ENCODE results near the gene IL25.

IL25 gene

DNA sequence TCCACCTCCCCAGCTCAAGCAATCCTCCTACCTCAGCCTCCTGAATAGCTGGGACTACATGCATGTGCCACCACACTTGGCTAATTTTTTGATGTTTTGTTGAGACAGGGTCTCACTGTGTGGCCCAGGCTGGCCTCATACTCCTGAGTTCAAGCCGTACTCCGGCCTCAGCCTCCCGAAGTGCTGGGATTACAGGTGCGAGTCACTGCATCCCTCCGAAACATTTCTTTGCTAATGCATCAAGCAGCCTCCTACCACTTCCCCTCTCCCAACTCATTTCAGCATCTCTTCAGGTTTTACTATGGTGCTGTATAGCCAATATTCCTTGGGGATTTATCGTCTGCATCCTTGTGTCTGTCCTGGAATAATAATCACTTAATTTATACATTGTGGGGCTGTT lies 17.6 kb upstream of the IL25 start:
- DNase-seq = no peak

DNA sequence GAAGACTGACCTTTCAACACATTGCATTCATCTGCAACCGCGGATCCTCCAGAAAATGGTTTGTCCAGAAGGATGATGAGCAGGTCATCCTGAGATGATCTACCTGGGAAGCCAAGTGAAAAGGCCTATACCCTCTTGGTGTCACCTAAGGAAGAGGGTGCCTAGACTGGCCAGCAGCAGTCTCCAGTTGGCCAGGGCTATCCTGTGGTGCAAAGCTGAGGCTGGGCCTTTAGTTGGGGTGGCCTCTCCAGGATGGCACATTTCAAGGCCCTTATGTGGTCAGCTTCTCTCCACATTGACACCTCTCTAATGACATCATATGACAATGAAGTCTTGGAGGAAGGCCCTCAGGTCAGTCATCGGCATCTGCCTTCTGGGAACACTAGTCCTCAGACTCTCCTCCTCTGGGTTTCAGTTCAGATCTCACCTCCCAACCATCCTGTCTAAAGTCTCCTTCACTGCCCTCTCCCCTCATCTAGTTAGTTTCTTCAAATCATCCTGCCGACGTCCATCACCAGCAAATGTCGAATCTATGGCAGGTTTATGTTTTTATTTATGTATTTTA lies 16.7 kb upstream of the IL25 start:
- DNase-seq = no peak

DNA sequence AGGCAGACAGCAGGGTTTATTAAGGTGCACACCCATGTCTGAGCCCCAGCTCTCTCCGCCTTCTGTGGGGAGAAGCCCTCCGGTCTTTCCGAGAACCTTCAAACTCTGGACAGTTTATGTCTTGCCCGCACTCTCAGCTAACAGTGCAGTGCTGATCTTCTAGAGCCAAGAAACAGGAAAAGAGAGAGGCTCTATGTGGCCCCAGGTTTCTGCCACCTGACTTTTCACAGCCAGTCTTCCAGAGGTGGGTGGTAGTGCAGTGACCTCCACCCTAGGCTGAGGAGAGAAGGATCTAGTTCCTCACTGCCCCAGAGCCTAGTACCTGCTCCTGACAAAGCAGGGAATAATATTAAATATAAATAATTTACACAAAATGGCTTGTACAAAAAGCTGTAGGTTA lies 15.9 kb upstream of the IL25 start:
- DNase-seq = no peak

DNA sequence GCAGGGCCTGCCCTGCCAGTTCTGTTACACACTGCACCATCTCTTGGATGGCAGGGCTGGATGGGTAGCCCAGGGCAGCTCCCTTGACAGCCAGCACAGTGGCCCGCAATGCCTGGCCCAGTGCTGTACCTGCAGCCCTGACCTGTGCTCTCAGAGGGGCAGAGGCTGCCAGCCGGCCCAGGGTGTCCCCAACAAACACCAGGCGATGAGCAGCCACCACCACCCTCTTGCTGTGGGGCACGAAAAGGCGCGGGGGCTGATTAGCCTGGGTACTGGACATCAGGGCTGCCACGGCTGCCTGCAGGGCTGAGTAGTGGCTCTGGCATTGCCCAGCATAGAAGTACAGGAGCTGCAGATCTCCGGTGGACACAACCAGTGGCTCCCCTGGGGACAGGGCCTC lies 15.3 kb upstream of the IL25 start:
- DNase-seq = no peak

DNA sequence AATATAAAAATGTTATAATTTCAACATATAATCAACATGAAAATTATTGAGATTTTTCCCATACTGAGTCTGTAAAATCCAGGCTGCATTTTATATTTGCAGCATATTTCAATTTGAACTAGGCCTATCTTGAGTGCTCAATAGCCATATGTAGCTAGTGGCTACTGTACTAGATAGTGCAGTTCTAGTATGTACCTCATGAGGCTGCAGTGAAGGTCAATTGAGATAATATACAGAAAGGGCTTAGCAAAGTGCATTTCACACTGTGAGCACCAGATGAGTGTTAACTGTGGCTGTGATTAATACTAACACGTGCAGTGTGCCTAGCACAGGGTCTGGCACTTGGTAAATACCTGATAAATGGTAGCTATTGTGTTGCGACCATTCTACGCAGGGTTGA lies 14.6 kb upstream of the IL25 start:
- no peak for DNase-seq

DNA sequence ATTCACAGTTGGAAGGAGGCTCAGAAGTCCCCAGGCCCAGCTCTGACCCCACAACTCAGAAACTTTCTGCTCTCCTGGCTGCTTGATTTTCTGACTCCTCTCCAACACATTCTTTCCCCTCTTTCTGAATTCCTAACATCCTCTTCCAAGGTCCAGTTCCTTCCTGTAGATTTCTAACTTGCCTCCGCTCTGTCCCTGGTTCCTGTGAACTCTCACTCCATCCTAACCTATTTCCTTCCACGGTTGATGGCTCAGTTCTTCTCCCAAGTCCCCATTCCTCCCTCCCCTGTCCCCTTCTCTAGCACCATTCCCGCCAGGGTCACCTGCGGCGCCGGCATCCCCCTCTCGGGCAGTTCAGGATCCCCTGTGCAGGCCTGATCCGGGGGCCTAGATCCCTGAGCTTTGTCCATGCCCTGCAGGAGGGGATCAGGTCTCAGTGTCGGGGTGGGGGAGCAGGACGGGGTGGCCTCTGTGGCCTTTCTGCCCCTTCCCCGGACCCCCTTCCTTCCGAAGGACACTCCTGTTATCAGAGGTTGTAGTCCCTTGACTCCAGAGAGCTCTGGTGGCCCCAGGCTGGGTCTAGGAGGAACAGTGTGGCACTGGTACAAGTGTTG lies 13.9 kb upstream of the IL25 start:
- DNase-seq = no peak

DNA sequence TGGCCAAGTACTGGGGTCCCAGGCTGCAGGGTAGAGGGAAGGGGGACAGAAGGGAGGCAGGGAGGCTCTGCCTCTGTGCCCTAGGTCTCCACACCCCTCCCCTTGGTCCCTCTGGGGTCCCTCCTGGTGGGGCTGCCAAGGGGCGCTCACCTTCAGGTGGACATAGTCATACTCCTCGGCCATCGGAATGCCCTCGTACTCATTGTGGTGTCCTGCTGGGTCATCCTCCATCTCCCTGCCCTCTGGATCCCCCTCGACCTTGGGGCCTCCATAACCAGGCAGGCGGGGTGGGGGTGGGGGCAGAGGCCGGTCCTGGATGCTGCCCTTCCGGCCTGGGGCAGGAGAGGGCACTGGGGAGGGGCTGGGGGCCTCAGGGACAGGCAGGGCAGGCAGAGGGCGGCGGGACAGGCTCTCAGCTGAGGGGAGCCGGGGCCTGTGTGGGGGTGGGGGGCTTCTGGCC lies 13.4 kb upstream of the IL25 start:
- DNase-seq = no peak

DNA sequence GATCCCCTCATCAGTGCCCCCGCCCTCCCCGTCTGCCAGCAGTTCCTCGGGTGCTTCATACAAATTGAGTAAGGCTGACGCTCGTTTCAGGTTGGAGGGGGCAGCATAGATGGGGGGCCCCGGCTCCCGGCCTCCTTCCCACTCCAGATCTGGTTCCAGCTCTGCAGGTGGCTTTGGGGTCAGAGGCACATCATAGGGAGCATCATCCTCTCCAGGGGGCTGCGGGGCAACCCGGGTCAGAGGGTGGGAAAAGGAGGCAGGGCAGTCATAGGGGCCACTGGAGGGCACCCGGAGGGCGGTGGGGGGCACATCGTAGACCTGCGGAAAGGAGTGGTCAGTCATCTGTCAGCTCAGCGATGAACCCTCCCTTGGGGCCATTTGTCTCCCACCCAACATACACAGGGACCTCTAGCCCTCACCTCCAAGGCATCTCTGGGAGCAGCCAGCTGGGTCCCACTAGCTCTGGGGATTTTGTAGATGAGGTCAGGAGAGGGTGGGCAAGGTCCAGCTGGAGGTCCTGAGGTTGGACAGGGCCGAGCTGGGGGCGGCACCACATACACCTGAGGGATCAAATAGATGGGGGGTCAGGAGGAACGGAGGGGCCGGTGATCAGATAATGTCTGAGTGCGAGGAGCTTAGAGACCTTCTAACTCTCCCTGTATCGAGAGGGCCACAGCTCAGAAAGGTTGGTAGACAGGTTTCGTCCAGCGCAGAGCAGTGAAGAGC lies 12.7 kb upstream of the IL25 start:
- DNase-seq = no peak

DNA sequence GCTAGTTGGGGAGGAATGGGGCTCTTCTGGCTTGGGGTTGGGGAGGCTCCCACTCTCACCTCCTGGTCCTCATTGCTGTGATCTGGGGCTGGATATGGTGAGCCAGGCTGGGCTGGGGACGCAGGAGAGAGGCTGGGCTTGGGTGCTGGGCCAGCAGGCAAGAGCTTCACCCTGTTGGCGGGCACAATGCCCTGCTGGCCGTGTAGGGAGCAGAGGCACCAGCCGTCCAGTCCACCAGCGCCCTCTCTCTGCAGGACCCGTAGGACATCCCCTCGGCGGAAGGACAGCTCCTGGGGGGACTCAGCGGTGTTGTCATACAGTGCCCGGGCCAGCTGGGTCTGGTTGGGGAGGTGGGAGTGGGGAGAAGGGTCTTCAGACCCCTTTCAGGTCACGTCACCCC lies 12.1 kb upstream of the IL25 start:
- DNase-seq = no peak

DNA sequence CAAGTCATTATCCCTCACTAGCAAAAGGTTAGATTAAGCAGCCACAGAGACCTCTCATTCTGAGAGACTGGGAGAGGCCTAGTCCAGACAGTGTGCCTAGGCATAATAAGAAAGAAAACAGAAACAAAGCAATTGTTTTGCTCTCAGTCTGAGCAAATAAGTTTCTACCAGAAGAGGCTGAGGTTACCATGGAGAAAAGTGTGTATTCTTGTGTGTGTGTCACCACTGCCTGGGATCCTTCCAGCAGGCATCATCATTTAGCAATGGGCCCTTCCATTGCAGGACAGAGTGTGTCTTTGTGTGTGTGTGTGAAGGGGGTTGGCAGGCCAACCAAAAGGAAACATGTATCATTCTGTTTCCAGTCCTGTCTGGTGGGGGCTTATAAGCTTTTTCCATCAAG lies 11.3 kb upstream of the IL25 start:
- DNase-seq = no peak

DNA sequence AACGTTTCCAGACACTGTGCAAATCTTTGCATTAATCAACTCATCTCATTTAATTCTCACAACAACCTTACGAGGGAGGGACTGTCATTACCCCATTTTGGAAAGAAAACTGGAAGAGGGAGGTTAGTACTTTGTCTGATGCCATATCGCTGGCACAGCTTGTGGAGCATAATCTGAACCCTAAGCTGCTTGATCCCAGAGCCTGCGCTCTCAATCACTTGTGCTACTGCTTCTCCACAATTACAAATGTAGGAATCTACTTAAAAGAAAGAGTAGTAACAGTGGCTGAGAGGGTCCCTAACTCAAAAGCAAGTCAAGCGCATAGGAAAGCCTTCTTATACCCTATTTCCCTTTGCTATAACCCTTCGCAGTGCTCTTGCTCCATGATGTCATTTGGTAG lies 10.8 kb upstream of the IL25 start:
- no peak for DNase-seq

DNA sequence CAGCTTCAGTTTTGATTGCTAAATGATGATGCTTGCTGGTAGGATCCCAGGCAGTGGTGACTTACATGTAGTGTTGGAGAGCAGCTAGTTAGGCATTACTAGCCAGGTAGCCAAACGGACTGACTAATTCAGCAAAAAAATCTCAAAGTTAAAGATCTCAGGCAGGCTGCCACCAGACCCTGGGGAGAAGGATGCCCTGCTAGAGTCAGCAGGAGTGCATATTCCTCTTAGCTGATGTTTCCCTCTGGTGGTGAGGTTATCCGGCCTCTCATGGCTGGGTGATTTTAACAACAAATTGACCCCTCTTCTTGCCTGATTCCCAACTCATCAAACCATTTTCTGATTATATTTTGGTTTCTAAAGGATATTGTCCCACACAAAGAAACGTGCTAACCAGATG lies 10.4 kb upstream of the IL25 start:
- no peak for DNase-seq

DNA sequence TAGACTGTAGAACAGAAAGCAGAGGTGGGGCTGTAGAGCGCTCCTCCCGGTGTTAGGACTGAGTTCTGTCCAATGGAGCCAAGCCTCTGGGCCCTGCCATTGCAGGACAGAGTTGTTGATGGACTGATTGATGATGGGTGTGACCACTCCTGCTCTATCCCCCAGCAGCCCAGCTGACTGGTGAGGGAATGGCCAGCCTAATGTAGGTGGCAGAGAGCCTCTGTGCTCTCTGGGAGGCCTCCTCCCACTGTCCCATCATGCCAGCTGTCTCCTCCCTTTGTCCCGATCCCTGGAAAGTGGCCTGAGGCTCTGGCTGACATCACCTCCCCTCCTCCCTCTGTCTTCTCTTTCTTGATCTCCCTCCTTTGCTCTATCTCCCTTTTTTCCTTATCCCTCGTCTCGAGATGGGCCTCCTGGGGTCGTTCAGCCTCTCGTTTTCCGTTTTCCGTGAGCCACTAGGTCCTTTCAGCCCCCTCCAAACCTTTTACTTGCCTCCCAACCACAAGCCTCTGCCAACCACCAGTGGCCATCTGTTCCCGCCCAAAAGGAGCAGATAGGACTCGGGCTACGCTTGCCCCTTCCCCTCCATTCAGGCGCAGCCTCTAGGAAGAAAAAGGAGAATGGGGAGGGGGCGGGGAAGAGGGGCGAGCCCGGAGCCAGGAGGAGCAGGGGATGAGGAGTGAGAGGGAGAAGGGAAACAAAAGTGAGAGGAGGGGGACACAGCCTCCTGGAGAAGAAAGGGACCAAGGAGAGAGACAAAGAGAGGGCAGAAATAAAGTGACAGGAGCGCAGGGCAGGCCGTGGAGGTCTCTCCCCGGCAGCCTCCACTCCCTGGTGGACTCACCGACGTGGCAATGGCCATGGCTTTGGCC lies 8.2 kb upstream of the IL25 start:
- DNase-seq = no peak

DNA sequence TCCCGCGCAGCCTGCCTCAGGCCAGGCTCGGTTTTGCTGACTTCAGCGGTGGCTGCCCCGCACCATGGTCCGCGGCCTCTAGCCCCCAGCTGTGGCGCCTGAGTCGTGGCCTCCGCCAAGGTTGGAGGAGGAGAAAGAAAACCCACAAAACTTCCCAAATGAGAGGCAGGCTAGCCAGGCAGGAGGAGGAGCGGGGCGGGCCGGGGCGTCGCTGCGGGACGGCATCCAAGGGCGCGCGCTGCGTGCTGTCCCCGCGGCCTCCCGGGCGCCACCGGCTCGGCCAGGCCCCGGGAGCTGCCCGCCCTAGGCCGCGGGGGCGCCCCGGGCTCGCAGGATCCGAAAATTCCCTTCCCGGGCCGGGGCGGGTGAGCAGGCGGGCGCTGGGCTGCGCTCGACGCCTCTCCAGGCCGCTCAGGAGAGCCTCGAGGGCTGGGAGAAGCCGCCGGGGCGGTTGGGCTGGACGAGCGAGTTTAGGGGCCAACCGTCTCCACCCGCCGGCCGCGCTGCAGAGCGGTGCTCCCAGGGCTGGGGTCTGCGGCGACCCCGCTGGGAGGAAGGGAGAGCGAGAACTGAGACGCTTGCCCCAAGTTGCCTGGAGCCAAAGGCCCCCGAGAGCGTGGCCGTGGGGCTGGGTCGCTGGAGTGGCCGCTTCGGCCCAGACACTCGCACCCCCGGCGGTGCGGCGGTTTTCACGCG lies 7.4 kb upstream of the IL25 start, which contains the start of gene EFS:
Gene EFS, minus strand, starts transcription at position 137 of the 696 bp plus-strand sequence. CDS start 147 bp downstream, outside the sequence.
- DNase-seq = no peak

DNA sequence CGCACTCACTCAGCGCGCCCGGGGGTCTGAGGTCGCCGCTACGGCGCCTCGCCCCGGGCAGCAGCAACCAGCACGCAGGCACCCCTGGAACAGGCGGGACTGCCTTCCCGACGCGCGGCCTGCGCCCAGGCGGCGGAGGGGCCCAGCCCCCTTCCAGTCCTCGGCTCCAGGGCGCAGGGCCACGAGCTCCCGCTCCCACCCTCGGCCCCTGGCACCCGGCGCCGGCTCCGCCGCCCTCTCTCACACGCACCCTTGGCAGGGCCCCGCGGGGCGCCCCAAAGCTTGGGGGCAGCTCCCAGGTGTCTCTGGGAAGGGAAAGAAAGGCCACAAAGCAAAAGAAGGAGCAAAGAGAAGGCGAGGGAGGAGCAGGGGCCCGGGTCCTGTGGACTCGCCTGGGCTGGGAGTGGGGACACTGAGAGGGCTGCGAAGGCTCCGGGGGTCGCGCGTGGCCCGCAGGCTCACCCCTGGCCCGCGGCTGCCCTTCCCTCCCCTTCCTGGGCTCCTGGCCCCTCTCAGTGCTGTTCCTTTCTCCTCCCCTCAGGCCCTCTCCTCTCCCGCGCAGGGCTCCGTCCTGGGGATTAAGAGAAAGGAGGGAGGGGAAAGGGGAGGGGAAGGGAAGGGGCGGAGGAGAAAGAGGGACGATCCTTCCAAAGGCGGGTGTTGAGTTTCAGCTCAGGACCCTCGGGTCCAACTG lies 6.7 kb upstream of the IL25 start:
- no peak for DNase-seq

DNA sequence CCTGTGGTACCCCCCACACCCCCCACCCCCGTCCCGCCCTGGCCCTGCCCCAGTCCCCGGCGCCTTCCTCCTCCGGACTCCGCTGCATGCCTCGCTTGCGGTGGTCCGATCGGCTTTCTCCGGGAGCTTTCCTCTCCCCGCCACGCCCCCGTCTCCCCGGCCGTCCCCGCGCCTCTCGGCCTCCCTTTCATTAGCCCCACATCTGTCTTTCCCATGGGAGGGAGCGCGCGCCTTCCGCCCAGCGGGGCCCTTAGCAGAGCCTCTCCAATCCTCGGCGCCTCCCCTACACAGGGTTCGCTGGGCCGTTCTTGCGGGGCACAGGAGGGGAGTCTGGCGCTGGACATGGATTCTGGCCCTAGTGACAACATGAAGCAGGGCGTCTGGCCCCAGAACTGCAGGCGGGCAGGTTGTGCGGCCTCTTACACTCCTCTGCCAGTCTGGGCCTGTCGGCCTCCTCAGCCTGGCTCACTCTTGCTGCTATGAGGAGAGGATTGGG lies 6.1 kb upstream of the IL25 start:
- no peak for DNase-seq

DNA sequence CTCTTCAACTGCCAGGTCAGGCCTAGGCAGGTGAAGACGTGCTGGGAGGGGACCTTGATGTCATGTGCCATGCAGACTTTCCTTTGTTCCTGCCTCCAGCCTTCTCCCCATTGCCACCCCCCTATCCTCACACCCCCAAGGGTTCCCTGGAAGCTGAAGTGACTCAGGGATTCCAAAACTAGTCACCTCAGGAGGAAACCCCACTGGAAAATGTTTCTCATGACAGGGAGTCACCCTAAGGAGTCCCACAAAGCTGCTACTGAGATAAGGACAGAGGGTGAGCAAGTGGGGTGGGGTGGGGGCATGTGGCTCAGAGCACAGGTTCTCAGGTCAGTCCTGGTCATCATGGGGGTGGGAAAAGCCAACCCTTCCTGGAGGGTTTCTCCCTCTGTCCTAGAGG lies 2.4 kb upstream of the IL25 start:
- DNase-seq = no peak

DNA sequence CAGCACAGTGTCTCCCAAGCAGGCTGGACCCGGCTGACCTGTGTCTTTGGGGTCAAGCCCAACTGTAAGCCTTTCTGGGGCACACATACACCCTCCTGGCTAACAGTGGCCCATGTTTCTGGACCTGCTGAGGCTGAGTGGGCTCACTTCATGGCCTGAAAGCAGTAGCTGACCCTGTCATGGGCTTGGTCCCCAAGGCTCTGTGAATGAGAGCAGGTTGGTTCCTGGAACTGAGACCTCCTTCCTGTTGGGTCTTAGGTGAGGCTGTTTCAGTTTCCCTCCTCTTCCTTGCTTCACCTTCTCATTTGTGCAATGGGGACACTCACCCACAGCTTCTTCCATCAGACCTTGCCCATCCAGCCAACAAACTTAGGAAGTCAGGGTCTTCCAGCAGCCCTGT lies 744 bp upstream of the IL25 start:
- DNase-seq = no peak

DNA sequence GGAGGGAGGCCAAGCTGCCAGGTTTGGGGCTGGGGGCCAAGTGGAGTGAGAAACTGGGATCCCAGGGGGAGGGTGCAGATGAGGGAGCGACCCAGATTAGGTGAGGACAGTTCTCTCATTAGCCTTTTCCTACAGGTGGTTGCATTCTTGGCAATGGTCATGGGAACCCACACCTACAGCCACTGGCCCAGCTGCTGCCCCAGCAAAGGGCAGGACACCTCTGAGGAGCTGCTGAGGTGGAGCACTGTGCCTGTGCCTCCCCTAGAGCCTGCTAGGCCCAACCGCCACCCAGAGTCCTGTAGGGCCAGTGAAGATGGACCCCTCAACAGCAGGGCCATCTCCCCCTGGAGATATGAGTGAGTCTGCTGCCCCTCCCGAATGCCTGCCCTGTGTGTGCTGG lies 432 bp downstream of the IL25 start:
- DNase-seq = no peak

DNA sequence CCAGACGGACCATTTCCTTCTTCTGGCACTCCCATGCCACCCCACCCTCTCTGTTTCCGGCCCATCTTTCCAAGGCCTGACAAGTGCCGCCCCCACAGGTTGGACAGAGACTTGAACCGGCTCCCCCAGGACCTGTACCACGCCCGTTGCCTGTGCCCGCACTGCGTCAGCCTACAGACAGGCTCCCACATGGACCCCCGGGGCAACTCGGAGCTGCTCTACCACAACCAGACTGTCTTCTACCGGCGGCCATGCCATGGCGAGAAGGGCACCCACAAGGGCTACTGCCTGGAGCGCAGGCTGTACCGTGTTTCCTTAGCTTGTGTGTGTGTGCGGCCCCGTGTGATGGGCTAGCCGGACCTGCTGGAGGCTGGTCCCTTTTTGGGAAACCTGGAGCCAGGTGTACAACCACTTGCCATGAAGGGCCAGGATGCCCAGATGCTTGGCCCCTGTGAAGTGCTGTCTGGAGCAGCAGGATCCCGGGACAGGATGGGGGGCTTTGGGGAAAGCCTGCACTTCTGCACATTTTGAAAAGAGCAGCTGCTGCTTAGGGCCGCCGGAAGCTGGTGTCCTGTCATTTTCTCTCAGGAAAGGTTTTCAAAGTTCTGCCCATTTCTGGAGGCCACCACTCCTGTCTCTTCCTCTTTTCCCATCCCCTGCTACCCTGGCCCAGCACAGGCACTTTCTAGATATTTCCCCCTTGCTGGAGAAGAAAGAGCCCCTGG lies 3.1 kb downstream of the IL25 start:
- no peak for DNase-seq

DNA sequence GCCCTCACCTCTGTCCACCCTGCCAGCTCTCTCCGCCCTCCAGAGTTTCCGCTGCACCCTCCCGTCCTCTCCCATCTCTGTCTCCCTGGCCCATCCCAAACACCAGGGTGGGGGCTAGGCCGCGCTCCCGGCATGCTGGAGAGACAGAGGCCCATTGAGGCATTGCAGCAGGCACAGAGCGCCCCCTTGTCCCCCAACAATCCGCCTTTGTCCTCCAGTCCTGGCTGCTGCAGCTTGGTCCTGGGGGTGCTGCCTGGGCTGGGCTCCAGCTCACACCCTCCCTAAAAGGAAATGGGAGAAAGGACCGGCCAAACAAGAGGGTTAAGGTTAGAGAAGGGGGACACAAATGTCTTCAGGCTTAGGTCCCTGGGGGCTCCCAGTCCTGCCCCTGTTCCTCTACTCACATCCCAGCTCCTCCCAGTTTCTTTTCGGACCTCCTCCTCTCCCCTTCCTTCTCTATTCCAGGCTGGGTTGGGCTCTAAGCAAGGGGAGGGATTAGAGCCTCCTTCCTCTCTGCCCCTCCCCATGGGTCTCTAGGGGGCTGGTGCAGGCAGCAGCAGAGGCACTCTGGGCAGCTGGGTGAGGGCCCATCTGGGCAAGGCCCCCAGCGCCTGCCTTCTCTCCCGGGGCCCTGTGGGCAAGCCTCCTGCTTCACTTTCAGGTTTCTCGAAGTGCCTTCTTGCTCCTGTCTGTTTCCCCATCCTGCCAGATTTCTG lies 4.0 kb downstream of the IL25 start, which contains the start of gene CMTM5:
Gene CMTM5, plus strand, starts transcription at position 565 of the 716 bp plus-strand sequence. CDS start 206 bp downstream, outside the sequence.
- no peak for DNase-seq
